NCI-H1694 (cell line): ENCODE results near the gene MUC15.

ENCODE experiments used
- DNase-seq: peaks from one replicate; lab custom pipeline; 2025; lab: John Stamatoyannopoulos, UW

Gene MUC15

GRCh38 chr11:26573896-26574295 is 1.8 kb upstream of the MUC15 start:
- DNase-seq: no peak

GRCh38 chr11:26572770-26573402 is 823 bp upstream of the MUC15 start:
- DNase-seq: no peak

GRCh38 chr11:26569646-26570045 is 2.4 kb downstream of the MUC15 start:
- DNase-seq: no peak

GRCh38 chr11:26558190-26558589 is 13.9 kb downstream of the MUC15 start:
- no peak for DNase-seq

- DNase-seq: no peak
Observed at GRCh38 chr11:26557666-26558065, 14.4 kb downstream of the MUC15 start.

- no peak for DNase-seq
Observed at GRCh38 chr11:26556582-26556981, 15.5 kb downstream of the MUC15 start.

- no peak for DNase-seq
Observed at GRCh38 chr11:26554455-26554854, 17.6 kb downstream of the MUC15 start.

GRCh38 chr11:26553182-26553581 is 18.9 kb downstream of the MUC15 start:
- no peak for DNase-seq

GRCh38 chr11:26551186-26551801 is 20.8 kb downstream of the MUC15 start:
- no peak for DNase-seq

GRCh38 chr11:26550022-26550421 is 22.0 kb downstream of the MUC15 start:
- DNase-seq: no peak

- DNase-seq: no peak
Observed at GRCh38 chr11:26549176-26549575, 22.9 kb downstream of the MUC15 start.

GRCh38 chr11:26541870-26542269 is 30.2 kb downstream of the MUC15 start:
- DNase-seq: no peak

GRCh38 chr11:26539517-26539916 is 32.5 kb downstream of the MUC15 start:
- DNase-seq: no peak

GRCh38 chr11:26537341-26537740 is 34.7 kb downstream of the MUC15 start:
- no peak for DNase-seq

GRCh38 chr11:26527685-26528084 is 44.4 kb downstream of the MUC15 start:
- no peak for DNase-seq

GRCh38 chr11:26522912-26523610 is 49.0 kb downstream of the MUC15 start:
- peak; percentile 1 for DNase-seq

- DNase-seq: no peak
Observed at GRCh38 chr11:26519469-26519868, 52.6 kb downstream of the MUC15 start.

GRCh38 chr11:26512196-26512595 is 59.9 kb downstream of the MUC15 start:
- no peak for DNase-seq

GRCh38 chr11:26510756-26511155 is 61.3 kb downstream of the MUC15 start:
- DNase-seq: no peak

- DNase-seq: no peak
Observed at GRCh38 chr11:26510164-26510563, 61.9 kb downstream of the MUC15 start.
